HCT116 (cell line): Measurements from ENCODE around the gene TRIM67.

Experiments used
- CTCF ChIP-seq, 3 experiments: fragments of 200-600 bp in 1 of 3; sonication (generic) in 1 of 3; IDR thresholded peaks in 2 of 3; conservative IDR thresholded peaks in 1 of 3; 2 replicates each; pipeline ENCODE4 v1.5.1; 2012 to 2017; ENCODE audit warnings: low read depth in 2 of 3, low read length in 2 of 3, antibody characterized with exemption in 1 of 3, borderline replicate concordance in 1 of 3, control low read depth in 1 of 3, mild to moderate bottlenecking in 1 of 3, mixed read lengths in 1 of 3, mixed run types in 1 of 3, moderate library complexity in 1 of 3; ENCODE audit not compliant: insufficient read depth in 1 of 3
- POLR2AphosphoS5 ChIP-seq: IDR thresholded peaks from 2 replicates; pipeline ENCODE4 v1.6.1; 2011; ENCODE audit warnings: mild to moderate bottlenecking, low read depth, low read length, moderate library complexity
- SP1 ChIP-seq: IDR thresholded peaks from 2 replicates; pipeline ENCODE4 v1.6.1; 2012; ENCODE audit warnings: low read depth
- ZNF274 ChIP-seq: fragments of 200-500 bp; sonication (Bioruptor generic); IDR thresholded peaks from 2 replicates; pipeline ENCODE4 v1.6.1; 2014; ENCODE audit warnings: mild to moderate bottlenecking, low read depth, low read length, inconsistent platforms
- TF ChIP-seq, protein P1 (sequence below): IDR thresholded peaks from 2 replicates; pipeline ENCODE4 v1.6.1; 2012; ENCODE audit warnings: low read depth

DNA sequence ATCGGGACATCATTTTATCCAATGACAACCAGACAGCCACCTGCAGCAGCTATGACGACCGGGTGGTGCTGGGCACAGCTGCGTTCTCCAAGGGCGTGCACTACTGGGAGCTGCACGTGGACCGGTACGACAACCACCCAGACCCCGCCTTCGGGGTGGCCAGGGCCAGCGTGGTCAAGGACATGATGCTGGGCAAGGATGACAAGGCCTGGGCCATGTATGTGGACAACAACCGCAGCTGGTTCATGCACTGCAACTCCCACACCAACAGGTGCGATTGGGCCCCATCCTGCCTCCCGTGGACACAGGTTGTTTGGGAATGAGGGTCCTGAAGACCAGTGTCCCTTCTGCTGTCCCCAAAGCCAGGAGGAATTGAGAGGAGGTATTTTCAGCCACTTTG is 47.1 kb downstream of the TRIM67 start:
- TF ChIP-seq POLR2AphosphoS5 (no peak), CTCF (IDR thresholded peaks at IDR 0.05 in 2 of 3, conservative IDR thresholded peaks at IDR 0.05 in 1 of 3; ENCODE audit: borderline replicate concordance in 1 of 3, insufficient read depth in 1 of 3, low read depth in 2 of 3, low read length in 2 of 3) (no peak), SP1 (no peak), ZNF274 (no peak)
- TF ChIP-seq, protein P1, sequence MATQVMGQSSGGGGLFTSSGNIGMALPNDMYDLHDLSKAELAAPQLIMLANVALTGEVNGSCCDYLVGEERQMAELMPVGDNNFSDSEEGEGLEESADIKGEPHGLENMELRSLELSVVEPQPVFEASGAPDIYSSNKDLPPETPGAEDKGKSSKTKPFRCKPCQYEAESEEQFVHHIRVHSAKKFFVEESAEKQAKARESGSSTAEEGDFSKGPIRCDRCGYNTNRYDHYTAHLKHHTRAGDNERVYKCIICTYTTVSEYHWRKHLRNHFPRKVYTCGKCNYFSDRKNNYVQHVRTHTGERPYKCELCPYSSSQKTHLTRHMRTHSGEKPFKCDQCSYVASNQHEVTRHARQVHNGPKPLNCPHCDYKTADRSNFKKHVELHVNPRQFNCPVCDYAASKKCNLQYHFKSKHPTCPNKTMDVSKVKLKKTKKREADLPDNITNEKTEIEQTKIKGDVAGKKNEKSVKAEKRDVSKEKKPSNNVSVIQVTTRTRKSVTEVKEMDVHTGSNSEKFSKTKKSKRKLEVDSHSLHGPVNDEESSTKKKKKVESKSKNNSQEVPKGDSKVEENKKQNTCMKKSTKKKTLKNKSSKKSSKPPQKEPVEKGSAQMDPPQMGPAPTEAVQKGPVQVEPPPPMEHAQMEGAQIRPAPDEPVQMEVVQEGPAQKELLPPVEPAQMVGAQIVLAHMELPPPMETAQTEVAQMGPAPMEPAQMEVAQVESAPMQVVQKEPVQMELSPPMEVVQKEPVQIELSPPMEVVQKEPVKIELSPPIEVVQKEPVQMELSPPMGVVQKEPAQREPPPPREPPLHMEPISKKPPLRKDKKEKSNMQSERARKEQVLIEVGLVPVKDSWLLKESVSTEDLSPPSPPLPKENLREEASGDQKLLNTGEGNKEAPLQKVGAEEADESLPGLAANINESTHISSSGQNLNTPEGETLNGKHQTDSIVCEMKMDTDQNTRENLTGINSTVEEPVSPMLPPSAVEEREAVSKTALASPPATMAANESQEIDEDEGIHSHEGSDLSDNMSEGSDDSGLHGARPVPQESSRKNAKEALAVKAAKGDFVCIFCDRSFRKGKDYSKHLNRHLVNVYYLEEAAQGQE: no peak
